Activated CD8-positive, alpha-beta T cell treated with anti-CD3 and anti-CD28 coated beads, Interleukin-2, amount 10 ng/mL, durations not matched to agents 7 days and 5 days (primary cell): ENCODE results near the gene TICAM2. TPM values are rescaled to one million over a fixed set of nuclear protein-coding genes. Genes with fewer than 3 reads are reported as not detected.
"Not testable (repeated sequence)": the region's sequence is repeated elsewhere in the genome, so short reads cannot be mapped to it uniquely, and the experiment has no call there.

Source experiments
- ATAC-seq: fragments of 150-1000 bp; cut with Tn5 transposase; one replicate; pipeline ENCODE4 v1.10.0; 2021; ENCODE audit warnings: moderate library complexity
- CTCF ChIA-PET: fragments of 350-600 bp; sonication (Branson Sonifier 250); formaldehyde crosslinking; loops from one replicate; lab custom pipeline; 2021; ENCODE audit warnings: antibody characterized with exemption; lab: Charles Lee
- POLR2A ChIA-PET: fragments of 350-600 bp; sonication (Branson Sonifier 250); formaldehyde crosslinking; loops from one replicate; lab custom pipeline; 2021; ENCODE audit warnings: antibody characterized with exemption; lab: Charles Lee
- DNase-seq: peaks from one replicate; pipeline ENCODE4 v3.0.0-alpha.2; 2020
- H3K27ac Mint-ChIP-seq: one replicate; pipeline ENCODE4 v1.8.0; 2021; ENCODE audit warnings: mild to moderate bottlenecking, mixed read lengths
- H3K27me3 Mint-ChIP-seq: one replicate; pipeline ENCODE4 v1.8.0; 2021; ENCODE audit warnings: low read depth, mixed read lengths
- H3K36me3 Mint-ChIP-seq: one replicate; pipeline ENCODE4 v1.8.0; 2021; ENCODE audit warnings: low read depth, mixed read lengths
- H3K4me1 Mint-ChIP-seq: one replicate; pipeline ENCODE4 v1.8.0; 2021; ENCODE audit warnings: low read depth, mixed read lengths
- H3K4me3 Mint-ChIP-seq: one replicate; pipeline ENCODE4 v1.8.0; 2021; ENCODE audit warnings: mild to moderate bottlenecking, mixed read lengths
- H3K9me3 Mint-ChIP-seq: one replicate; pipeline ENCODE4 v1.8.0; 2022; ENCODE audit warnings: mixed read lengths; ENCODE audit not compliant: insufficient read depth
- total RNA-seq, 2 experiments: library from RNA; stranded (reverse); gene quantifications; one replicate each; pipeline ENCODE4 v1.2.3, GENCODE V29; 2021

TICAM2 gene, protein sequence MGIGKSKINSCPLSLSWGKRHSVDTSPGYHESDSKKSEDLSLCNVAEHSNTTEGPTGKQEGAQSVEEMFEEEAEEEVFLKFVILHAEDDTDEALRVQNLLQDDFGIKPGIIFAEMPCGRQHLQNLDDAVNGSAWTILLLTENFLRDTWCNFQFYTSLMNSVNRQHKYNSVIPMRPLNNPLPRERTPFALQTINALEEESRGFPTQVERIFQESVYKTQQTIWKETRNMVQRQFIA
- total RNA-seq: under 1 TPM; 0.47 to 0.55 TPM

DNA sequence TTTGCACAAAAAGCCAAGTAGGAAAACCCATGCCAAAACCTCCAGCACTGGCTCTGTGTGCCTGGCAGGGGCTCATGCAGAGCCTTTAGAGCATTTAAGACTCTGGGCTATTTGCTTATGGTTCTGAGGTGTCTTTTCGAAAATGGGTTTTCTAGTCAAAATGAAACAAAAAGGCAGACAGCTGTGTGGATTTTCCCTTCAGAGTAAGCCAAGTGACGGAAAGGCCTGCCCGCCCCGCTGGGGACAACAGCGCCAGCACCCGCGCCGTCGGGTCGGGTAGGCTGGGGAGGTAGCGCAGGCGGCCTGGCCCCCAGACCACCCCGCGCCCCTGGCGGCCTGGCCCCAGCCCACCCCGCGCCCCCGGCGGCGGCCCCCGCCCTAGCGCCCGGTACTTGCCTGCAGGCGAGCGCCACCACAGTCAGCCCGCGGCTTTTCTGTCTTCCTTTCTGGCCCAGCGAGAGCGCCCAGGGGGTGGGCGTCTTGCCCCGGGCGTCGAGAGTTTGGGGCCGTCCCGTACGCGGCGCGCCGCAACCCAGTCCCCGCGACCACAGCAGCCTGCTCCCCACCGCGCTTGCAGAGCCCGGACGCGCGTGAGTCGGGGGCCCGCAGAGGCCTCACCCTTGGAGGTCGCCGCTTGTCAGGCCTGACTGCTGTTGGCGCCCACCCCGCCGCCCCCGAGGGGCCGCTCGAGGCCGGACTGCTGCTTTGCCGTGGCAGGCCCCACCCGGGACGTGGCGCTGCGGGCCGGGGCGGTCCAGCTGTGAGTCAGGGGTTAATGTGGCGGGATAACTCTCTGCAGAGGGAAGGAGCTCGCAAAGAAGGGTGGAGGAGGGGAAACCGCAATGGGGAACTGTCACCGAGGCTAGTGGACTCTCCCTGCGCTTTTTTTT lies at the start of gene TICAM2:
Gene TICAM2 (minus strand): TSS at position 779 of the 890 bp plus-strand sequence. CDS start 21,223 bp downstream, outside the sequence.
- DNase-seq (peak; percentile 62), ATAC-seq (peak; percentile 85)
- H3K4me3 Mint-ChIP-seq: peak within 1 kb of the TSS; percentile 63
- peak within 1 kb of the TSS; percentile 65 for H3K27ac Mint-ChIP-seq
- H3K9me3 Mint-ChIP-seq: no peaks in the 10 kb centered on the region
- ChIA-PET CTCF (interaction anchor here (1.6 kb wide), 1 partner anchor 11 kb away, joined by 8 read pairs; no protein-coding TSS in a partner anchor), POLR2A (interaction anchor here (0.6 to 1.8 kb wide), 4 partner anchors 14 to 58 kb away, joined by 4 to 7 read pairs (median 6); partner anchors contain the start of genes FEM1C and TMED7)
- peaks cover 32% of the 10 kb centered on the region for H3K36me3 Mint-ChIP-seq
- no peaks in the 10 kb centered on the region for H3K27me3 Mint-ChIP-seq
- H3K4me1 Mint-ChIP-seq: peaks cover 19% of the 10 kb centered on the region

DNA sequence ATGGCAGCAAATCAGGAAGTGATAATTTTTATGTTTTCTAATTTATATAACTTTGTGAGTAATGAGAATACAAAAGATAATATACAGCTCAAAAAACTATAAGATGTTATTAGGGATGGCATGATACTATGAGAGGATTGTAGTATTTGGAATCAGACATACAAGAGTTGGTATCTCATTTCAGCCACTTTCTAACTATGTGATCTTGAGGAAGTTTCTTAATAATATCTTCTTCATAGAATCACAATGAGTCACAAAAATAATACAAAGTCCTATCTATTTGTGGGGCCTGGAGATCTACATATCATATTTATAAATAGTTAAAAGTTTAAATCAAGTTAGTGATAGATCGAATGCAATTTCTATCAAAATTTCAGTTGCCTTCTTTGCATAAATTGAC lies 47.3 kb upstream of the TICAM2 start:
- CTCF ChIA-PET: no interaction called here
- H3K36me3 Mint-ChIP-seq: no peaks in the 10 kb centered on the region
- H3K27me3 Mint-ChIP-seq: peaks cover 24% of the 10 kb centered on the region
- POLR2A ChIA-PET: no interaction called here
- H3K4me1 Mint-ChIP-seq: no peaks in the 10 kb centered on the region
- no peak overlapping the region for H3K27ac Mint-ChIP-seq
- H3K4me3 Mint-ChIP-seq: no peak overlapping the region
- ATAC-seq (no peak), DNase-seq (no peak)
- no peaks in the 10 kb centered on the region for H3K9me3 Mint-ChIP-seq

GRCh38 chr5:115648056-115648455 lies 45.8 kb upstream of the TICAM2 start:
- CTCF ChIA-PET: no interaction called here

GRCh38 chr5:115645386-115645785 lies 43.1 kb upstream of the TICAM2 start:
- H3K27ac Mint-ChIP-seq, ATAC-seq, POLR2A ChIA-PET, H3K36me3 Mint-ChIP-seq, H3K4me3 Mint-ChIP-seq, CTCF ChIA-PET, H3K4me1 Mint-ChIP-seq, H3K9me3 Mint-ChIP-seq, DNase-seq: not testable (repeated sequence)
- H3K27me3 Mint-ChIP-seq: peaks cover 43% of the 10 kb centered on the region

More at GRCh38 chr5:115648056-115648455, 45.8 kb upstream of the TICAM2 start:
- POLR2A ChIA-PET: no interaction called here
- Mint-ChIP-seq H3K9me3 (no peaks in the 10 kb centered on the region), H3K4me1 (no peaks in the 10 kb centered on the region), H3K4me3 (no peak overlapping the region), H3K36me3 (no peaks in the 10 kb centered on the region), H3K27me3 (peaks cover 37% of the 10 kb centered on the region), H3K27ac (no peak overlapping the region)
- DNase-seq: no peak
- no peak for ATAC-seq

GRCh38 chr5:115644046-115644445 lies 41.8 kb upstream of the TICAM2 start:
- no peak overlapping the region for H3K27ac Mint-ChIP-seq
- no peak for DNase-seq
- no peak overlapping the region for H3K4me3 Mint-ChIP-seq
- H3K27me3 Mint-ChIP-seq: peaks cover 43% of the 10 kb centered on the region
- no peaks in the 10 kb centered on the region for H3K36me3 Mint-ChIP-seq
- no peak for ATAC-seq
- ChIA-PET POLR2A (no interaction called here), CTCF (interaction anchor here (0.8 kb wide), 1 partner anchor 10 kb away, joined by 3 read pairs; no protein-coding TSS in a partner anchor)
- peaks cover 7% of the 10 kb centered on the region for H3K4me1 Mint-ChIP-seq
- no peaks in the 10 kb centered on the region for H3K9me3 Mint-ChIP-seq

DNA sequence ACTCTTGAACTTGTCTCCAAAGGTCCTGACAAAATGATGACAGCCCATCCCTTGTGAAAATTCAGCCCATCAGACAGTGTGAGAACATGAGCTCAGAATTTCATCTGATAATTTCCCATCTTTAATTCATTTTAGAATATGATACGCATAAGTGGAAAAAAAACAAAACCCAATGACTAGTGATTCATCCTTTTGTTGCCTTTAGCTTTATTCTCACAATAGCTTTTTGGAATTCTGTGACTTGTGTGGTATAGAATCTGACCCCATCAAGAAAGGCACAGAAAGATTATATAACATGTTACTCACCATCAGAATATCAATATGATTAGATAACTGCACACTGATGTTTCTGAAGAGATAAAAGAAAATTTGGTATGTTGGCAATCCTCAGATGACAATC lies 39.7 kb upstream of the TICAM2 start:
- Mint-ChIP-seq H3K36me3 (no peaks in the 10 kb centered on the region), H3K27me3 (peaks cover 49% of the 10 kb centered on the region), H3K27ac (no peak overlapping the region), H3K9me3 (no peaks in the 10 kb centered on the region), H3K4me3 (no peak overlapping the region), H3K4me1 (peaks cover 18% of the 10 kb centered on the region)
- DNase-seq: no peak
- CTCF ChIA-PET: no interaction called here
- no peak for ATAC-seq
- POLR2A ChIA-PET: no interaction called here

GRCh38 chr5:115640274-115640673 lies 38.0 kb upstream of the TICAM2 start:
- peaks cover 52% of the 10 kb centered on the region for H3K27me3 Mint-ChIP-seq

DNA sequence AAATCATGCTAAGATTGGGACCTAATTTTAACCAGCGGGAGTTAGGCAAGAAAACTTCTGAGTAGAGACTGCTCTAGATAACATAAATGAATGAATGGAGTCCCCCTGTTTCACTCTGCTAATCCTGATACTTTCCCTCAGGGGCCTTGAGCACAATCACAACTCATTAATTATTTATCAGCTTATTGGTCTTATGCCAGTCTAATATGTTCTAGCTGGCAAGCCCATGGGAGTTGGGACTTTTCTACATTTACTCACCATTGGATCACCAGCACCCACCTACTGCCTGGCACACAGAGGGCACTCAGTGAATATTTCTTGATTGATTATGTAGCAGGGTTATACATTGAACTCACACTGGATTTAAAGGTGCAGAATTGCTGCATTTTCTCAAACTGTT lies 37.1 kb upstream of the TICAM2 start:
- H3K36me3 Mint-ChIP-seq: no peaks in the 10 kb centered on the region
- H3K27ac Mint-ChIP-seq: no peak overlapping the region
- ChIA-PET POLR2A (interaction anchor here (0.6 kb wide), 1 partner anchor 85 kb away, joined by 3 read pairs; no protein-coding TSS in a partner anchor), CTCF (no interaction called here)
- DNase-seq (no peak), ATAC-seq (no peak)
- H3K27me3 Mint-ChIP-seq: peaks cover 45% of the 10 kb centered on the region
- H3K4me3 Mint-ChIP-seq: no peak overlapping the region
- H3K4me1 Mint-ChIP-seq: peaks cover 29% of the 10 kb centered on the region
- H3K9me3 Mint-ChIP-seq: no peaks in the 10 kb centered on the region

More at GRCh38 chr5:115640274-115640673, 38.0 kb upstream of the TICAM2 start:
- ATAC-seq (no peak), DNase-seq (peak; percentile 26)
- Mint-ChIP-seq H3K4me3 (no peak overlapping the region), H3K9me3 (no peaks in the 10 kb centered on the region), H3K27ac (no peak overlapping the region), H3K36me3 (no peaks in the 10 kb centered on the region), H3K4me1 (peaks cover 24% of the 10 kb centered on the region)
- ChIA-PET POLR2A (no interaction called here), CTCF (interaction anchor here (1.3 kb wide), 1 partner anchor 199 kb away, joined by 3 read pairs; no protein-coding TSS in a partner anchor)

DNA sequence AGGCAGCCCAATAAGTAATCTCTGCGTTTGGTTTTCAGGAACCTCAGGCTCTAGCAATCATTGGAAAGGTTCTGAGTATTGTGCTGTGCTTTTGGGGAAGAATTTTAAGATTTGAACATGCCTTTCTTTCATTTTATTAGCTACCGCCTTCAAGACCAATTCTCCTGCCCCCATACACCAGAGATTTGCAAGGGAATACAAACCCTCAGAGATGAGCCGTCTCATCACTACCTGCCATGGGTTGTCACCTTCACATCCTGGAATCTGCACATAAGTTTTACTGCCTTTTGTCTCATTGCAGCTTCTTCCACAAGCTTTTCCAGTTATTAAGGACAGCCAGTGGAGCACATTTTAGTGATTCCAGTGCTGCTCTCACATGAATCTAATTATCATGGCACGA lies 35.2 kb upstream of the TICAM2 start:
- no peak for ATAC-seq
- Mint-ChIP-seq H3K27me3 (peaks cover 41% of the 10 kb centered on the region), H3K9me3 (no peaks in the 10 kb centered on the region), H3K4me1 (peaks cover 42% of the 10 kb centered on the region), H3K36me3 (no peaks in the 10 kb centered on the region), H3K4me3 (no peak overlapping the region), H3K27ac (no peak overlapping the region)
- POLR2A ChIA-PET: no interaction called here
- CTCF ChIA-PET: interaction anchor here (0.8 kb wide), 1 partner anchor 206 kb away, joined by 4 read pairs; no protein-coding TSS in a partner anchor
- DNase-seq: no peak

DNA sequence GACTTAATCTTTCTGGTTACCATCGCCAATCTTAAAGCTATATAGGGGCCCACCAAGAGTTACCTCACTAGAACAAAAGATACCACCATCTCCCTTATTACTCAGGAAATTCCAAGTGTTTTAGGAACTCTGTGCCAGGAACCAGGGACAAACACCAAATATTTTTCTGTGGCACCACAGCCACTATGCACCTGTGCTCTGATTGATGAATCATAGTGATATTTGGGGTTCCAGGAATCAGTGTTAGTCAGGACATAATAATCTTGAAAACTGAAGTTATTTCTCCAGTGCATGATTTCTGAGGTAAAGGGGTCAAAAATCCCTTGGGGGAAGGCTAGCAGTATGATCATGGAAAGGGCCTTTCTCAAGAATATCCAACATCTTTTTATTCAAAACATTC lies 33.7 kb upstream of the TICAM2 start:
- H3K27ac Mint-ChIP-seq: no peak overlapping the region
- no peaks in the 10 kb centered on the region for H3K9me3 Mint-ChIP-seq
- no peak for ATAC-seq
- H3K27me3 Mint-ChIP-seq: peaks cover 41% of the 10 kb centered on the region
- no peaks in the 10 kb centered on the region for H3K36me3 Mint-ChIP-seq
- peaks cover 43% of the 10 kb centered on the region for H3K4me1 Mint-ChIP-seq
- CTCF ChIA-PET: interaction anchor here (1.3 to 2.5 kb wide), 5 partner anchors 11 to 432 kb away, joined by 4 to 17 read pairs (median 13); partner anchors contain the start of gene TMED7
- H3K4me3 Mint-ChIP-seq: no peak overlapping the region
- no peak for DNase-seq
- POLR2A ChIA-PET: no interaction called here

- H3K27ac Mint-ChIP-seq: peak overlapping the region; percentile 46
- DNase-seq (peak; percentile 92), ATAC-seq (peak; percentile 95)
- H3K9me3 Mint-ChIP-seq: no peaks in the 10 kb centered on the region
- ChIA-PET POLR2A (interaction anchor here (0.5 to 1.5 kb wide), 4 partner anchors 9 to 260 kb away, joined by 3 to 6 read pairs (median 4); partner anchors contain the start of genes AP3S1 and ATG12), CTCF (interaction anchor here (0.9 to 2.5 kb wide), 16 partner anchors 8 to 434 kb away, joined by 3 to 17 read pairs (median 4); partner anchors contain the start of gene TMED7)
- no peaks in the 10 kb centered on the region for H3K36me3 Mint-ChIP-seq
- H3K4me3 Mint-ChIP-seq: peak overlapping the region; percentile 70
- peaks cover 43% of the 10 kb centered on the region for H3K27me3 Mint-ChIP-seq
- peaks cover 36% of the 10 kb centered on the region for H3K4me1 Mint-ChIP-seq
Observed at GRCh38 chr5:115634343-115635132, 32.3 kb upstream of the TICAM2 start.
